Prostate gland (tissue), 1 donor: ENCODE results near the gene PTPRU.

Experiments
- POLR2A ChIP-seq: fragments of 450-650 bp; IDR thresholded peaks from one replicate; pipeline ENCODE4 v1.6.1; 2016; ENCODE audit warnings: antibody characterized with exemption, mild to moderate bottlenecking
- POLR2AphosphoS5 ChIP-seq: sonication (generic); formaldehyde crosslinking; IDR thresholded peaks from one replicate; pipeline ENCODE4 v1.6.1; 2017; ENCODE audit warnings: antibody characterized with exemption

GRCh38 chr1:29237129-29237821 lies 953 bp downstream of the PTPRU start:
- TF ChIP-seq POLR2AphosphoS5 = no peak
- TF ChIP-seq POLR2A = no peak
